WI38 (cell line): ENCODE results near the gene HS3ST2.
A peak's percentile ranks its signal among the peaks of the same experiment; 100 is the strongest.
"Not testable (repeated sequence)": the region's sequence is repeated elsewhere in the genome, so short reads cannot be mapped to it uniquely, and the experiment has no call there.

Source experiments
- H3K4me3 ChIP-seq: 2 replicates; pipeline ENCODE4 v1.5.1; 2011; ENCODE audit warnings: low read depth, mild to moderate bottlenecking, control low read depth, low read length
- TF ChIP-seq, protein P1 (sequence below): IDR thresholded peaks from 2 replicates; pipeline ENCODE4 v1.5.1; 2012; ENCODE audit warnings: low read depth, mild to moderate bottlenecking, control low read depth, low read length

The HS3ST2 gene

DNA sequence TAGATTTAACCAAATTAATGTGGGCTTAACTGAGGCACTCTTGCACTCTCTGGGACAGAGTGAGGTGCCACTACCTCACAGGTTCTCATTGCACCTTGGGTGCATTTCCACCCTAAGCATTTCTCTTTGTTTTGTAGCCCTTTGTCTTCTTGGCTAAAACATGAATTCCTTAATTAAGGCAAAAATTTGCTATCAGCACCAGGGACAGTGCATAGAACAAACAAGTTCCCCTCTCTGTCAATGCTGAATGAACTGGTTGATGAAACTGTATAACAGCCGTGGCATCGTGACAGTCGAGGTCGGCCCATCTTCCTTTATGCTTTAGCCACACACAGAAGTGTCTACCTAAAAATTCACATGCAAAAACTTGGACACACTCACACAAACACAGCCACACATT is 74.8 kb downstream of the HS3ST2 start:
- TF ChIP-seq, protein P1, sequence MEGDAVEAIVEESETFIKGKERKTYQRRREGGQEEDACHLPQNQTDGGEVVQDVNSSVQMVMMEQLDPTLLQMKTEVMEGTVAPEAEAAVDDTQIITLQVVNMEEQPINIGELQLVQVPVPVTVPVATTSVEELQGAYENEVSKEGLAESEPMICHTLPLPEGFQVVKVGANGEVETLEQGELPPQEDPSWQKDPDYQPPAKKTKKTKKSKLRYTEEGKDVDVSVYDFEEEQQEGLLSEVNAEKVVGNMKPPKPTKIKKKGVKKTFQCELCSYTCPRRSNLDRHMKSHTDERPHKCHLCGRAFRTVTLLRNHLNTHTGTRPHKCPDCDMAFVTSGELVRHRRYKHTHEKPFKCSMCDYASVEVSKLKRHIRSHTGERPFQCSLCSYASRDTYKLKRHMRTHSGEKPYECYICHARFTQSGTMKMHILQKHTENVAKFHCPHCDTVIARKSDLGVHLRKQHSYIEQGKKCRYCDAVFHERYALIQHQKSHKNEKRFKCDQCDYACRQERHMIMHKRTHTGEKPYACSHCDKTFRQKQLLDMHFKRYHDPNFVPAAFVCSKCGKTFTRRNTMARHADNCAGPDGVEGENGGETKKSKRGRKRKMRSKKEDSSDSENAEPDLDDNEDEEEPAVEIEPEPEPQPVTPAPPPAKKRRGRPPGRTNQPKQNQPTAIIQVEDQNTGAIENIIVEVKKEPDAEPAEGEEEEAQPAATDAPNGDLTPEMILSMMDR, result no peak
- no peak overlapping the region for H3K4me3 ChIP-seq

DNA sequence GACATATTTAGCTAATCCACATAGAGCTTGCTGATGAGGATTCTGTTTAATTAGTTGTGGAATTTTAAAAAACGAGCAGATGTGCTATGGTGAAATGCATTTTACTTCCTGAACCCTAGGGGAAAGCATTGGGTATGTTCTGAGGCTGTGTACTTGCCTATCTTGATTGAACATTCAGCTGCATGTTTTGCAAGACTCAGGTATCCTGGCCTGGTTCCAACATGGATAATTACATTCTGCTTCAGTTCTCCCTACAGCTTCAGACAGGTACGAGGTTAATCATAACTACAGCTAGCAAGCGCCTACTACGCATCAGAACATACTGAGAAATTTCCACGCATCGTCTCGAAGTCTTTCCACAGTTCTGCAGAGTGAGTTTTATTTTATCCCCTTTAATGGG is 77.0 kb downstream of the HS3ST2 start:
- TF ChIP-seq, protein P1, result no peak
- no peak overlapping the region for H3K4me3 ChIP-seq

DNA sequence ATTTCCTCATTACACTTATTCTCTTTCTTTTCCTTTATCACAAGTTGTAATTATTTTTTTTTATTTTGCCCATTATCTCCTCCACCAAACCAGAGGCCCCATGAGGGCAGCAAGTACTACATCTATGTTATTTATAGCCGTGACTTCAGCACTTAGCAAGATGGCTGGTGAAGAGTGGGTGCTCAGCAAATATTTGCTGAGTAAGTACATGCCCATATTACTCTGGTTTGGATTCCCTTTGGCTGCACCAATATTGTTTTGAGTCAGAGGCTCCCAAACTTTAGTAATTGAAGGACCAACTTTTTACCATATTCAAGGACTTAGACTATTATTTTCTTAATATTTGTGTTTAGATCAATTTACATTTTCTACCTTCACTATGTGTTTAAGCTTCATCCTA is 83.2 kb downstream of the HS3ST2 start:
- TF ChIP-seq, protein P1, result no peak
- H3K4me3 ChIP-seq, result no peak overlapping the region

DNA sequence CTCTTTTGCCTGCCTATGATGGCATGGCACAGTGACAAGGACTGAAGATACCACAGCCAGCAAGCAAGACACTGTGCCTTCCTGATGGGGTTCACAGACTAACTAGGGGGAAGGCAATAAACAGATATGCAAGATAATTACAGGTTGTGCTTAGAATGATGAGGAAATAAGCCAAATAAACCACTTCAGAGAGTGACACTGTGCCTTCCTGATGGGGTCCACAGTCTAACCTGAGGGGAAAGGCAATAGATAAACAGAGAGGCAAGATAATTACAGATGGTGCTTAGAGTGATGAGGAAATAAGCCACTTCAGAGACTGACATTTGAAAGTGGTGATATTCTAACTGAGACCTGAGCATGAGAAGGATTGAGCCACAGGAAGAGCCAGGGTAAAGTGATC is 84.2 kb downstream of the HS3ST2 start:
- H3K4me3 ChIP-seq, result no peak overlapping the region
- TF ChIP-seq, protein P1, result no peak

DNA sequence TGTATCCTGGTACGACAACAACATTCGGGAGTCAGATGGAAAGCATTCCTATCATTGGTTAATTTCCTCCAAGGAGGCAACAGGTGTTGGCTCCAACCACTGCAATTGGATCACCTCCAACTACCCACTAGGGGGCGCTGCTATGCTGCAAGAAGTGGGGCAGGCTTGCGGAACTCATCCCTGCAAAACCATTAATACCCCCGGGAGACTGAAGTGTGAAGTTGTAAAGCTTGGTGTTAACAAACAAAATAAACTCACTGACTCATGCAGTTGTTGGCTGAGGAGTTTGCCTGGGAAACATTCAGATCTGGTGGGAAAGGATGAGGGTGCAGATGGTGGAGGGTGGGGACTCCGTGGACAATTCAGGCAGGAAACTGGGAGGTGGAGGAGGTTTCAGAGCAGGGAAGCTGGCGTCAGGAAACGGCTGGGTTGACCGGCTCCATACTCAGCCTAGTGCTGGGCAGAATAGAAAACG is 84.9 kb downstream of the HS3ST2 start:
- TF ChIP-seq, protein P1, result peak; percentile 69
- no peak overlapping the region for H3K4me3 ChIP-seq

DNA sequence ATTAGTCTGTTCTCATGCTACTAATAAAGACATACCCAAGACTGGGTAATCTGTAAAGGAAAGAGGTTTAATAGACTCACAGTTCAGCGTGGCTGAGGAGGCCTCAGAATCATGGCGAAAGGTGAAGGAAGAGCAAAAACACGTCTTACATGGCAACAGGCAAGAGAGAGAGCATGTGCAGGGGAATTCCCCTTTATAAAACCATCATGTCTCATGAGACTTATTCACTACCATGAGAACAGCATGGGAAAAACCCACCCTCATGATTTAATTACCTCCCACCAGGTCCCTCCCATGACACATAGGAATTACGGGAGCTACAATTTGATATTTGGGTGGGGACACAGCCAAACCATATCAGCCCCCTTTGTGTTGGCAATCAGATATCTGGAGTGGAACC is 85.6 kb downstream of the HS3ST2 start:
- H3K4me3 ChIP-seq, result not testable (repeated sequence)

DNA sequence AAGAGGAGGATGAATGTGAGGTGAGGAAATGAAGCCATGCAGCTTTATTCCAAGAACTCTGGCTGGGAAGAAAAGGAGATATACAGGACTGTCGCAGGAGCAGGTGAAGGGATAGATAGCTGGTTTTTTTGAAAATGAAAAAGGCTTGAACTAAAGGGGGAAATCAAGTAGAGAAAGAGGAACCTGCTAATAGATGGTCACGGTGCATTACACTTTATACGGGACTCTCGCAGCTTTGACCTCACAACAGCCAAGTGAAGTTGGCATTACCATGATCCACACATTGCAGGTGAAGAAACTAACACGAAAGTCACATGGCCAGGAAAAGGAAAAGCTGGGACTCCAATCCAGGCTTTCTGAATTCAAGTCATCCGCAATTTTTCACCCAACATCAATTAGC is 86.9 kb downstream of the HS3ST2 start:
- TF ChIP-seq, protein P1, result no peak

DNA sequence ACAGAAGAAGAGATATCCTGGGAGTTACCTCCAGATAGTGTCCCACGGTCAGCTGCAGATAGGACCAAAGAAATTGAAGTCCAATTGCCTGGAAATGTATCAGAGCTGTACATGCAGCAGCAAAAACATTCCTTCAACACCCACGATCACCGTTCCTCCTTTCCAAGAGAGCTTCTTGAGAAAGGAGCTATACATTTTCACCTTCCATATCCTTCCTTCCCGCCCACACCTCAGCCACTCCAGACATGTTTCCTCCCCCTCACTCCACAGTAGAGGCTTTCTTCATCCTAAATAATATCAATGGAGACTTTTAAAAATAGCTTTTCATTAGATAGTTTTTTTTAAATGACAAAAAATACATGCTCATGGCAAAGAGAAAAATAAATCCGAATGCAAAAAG is 87.6 kb downstream of the HS3ST2 start:
- TF ChIP-seq, protein P1, result no peak
- H3K4me3 ChIP-seq, result no peak overlapping the region

More for the DNA sequence above, 86.9 kb downstream of the HS3ST2 start:
- no peak overlapping the region for H3K4me3 ChIP-seq
